H1 (cell line): ENCODE measurements around the gene SQOR. TPM values are rescaled to one million over a fixed set of nuclear protein-coding genes. Genes with fewer than 3 reads are reported as not detected.

Experiments
- CTCF ChIA-PET: fragments of 300-600 bp; sonication (Branson Sonifier 250); formaldehyde crosslinking; loops from one replicate; lab custom pipeline; 2021; ENCODE audit not compliant: partially characterized antibody; lab: Charles Lee
- POLR2A ChIA-PET: fragments of 300-600 bp; sonication (Branson Sonifier 250); formaldehyde crosslinking; loops from one replicate; lab custom pipeline; 2021; ENCODE audit warnings: inconsistent platforms; ENCODE audit not compliant: partially characterized antibody; lab: Charles Lee
- DNase-seq, 2 experiments: peaks; one replicate each; pipeline versions ENCODE4 v3.0.0 to v3.0.0-alpha.2; 2010 to 2022; ENCODE audit warnings: low spot score in 2 of 2, low read depth in 1 of 2, mixed read lengths in 1 of 2
- FAIRE-seq: peaks from 2 replicates; lab custom pipeline; 2011; peaks lifted over from hg19 to GRCh38; lab: Jason Lieb, UNC
- H2AFZ ChIP-seq: 2 replicates; pipeline ENCODE4 v1.8.1; 2012; ENCODE audit warnings: low read length, inconsistent platforms
- H2AK5ac ChIP-seq: 2 replicates; pipeline ENCODE4 v1.6.1; 2013; ENCODE audit warnings: low read depth, low read length
- H2BK120ac ChIP-seq: replicated peaks from 2 replicates; pipeline ENCODE3; 2013; ENCODE audit warnings: low read depth, low read length, inconsistent platforms
- H2BK12ac ChIP-seq: 2 replicates; pipeline ENCODE4 v1.6.1; 2013; ENCODE audit warnings: low read depth, low read length
- H2BK15ac ChIP-seq: 2 replicates; pipeline ENCODE4 v1.6.1; 2013; ENCODE audit warnings: low read length
- H2BK20ac ChIP-seq: 2 replicates; pipeline ENCODE4 v1.6.1; 2013; ENCODE audit warnings: low read length
- H2BK5ac ChIP-seq: 2 replicates; pipeline ENCODE4 v1.6.1; 2013; ENCODE audit warnings: low read depth, low read length
- H3K14ac ChIP-seq: 2 replicates; pipeline ENCODE4 v1.6.1; 2013; ENCODE audit warnings: inconsistent platforms; ENCODE audit not compliant: insufficient read length
- H3K18ac ChIP-seq: 2 replicates; pipeline ENCODE4 v1.6.1; 2013; ENCODE audit warnings: low read length; ENCODE audit errors: extremely low read depth
- H3K23ac ChIP-seq: 2 replicates; pipeline ENCODE4 v1.6.1; 2013; ENCODE audit warnings: inconsistent platforms; ENCODE audit not compliant: insufficient read length
- H3K23me2 ChIP-seq: 2 replicates; pipeline ENCODE4 v1.6.1; 2013; ENCODE audit warnings: low read depth, low read length
- H3K27ac ChIP-seq: 2 replicates; pipeline ENCODE4 v1.6.1; 2011; ENCODE audit warnings: low read depth, low read length, inconsistent platforms
- H3K27me3 ChIP-seq, 4 experiments: replicated peaks in 1 of 4; 1 replicate in 1 of 4; 2 replicates in 3 of 4; pipeline versions ENCODE4 v1.6.1 to v1.8.1; 2011 to 2013; ENCODE audit warnings: low read length in 3 of 4, mild to moderate bottlenecking in 3 of 4, inconsistent platforms in 2 of 4, mixed read lengths in 2 of 4, moderate library complexity in 1 of 4; ENCODE audit not compliant: control insufficient read depth in 3 of 4, insufficient read depth in 3 of 4; ENCODE audit errors: extremely low read depth in 1 of 4
- H3K36me3 ChIP-seq, 4 experiments: 2 replicates each; pipeline versions ENCODE4 v1.6.1 to v1.8.1; 2011 to 2013; ENCODE audit warnings: mild to moderate bottlenecking in 4 of 4, low read length in 3 of 4, moderate library complexity in 2 of 4, control low read depth in 1 of 4, inconsistent platforms in 1 of 4; ENCODE audit not compliant: insufficient read depth in 4 of 4, control insufficient read depth in 2 of 4
- H3K4ac ChIP-seq: replicated peaks from 2 replicates; pipeline ENCODE3; 2013; ENCODE audit warnings: low read length, low read depth, mixed read lengths, inconsistent platforms; ENCODE audit not compliant: insufficient read length
- H3K4me1 ChIP-seq, 4 experiments: replicated peaks in 1 of 4; 1 replicate in 1 of 4; 2 replicates in 3 of 4; pipeline versions ENCODE4 v1.6.1 to v1.8.1; 2011 to 2013; ENCODE audit warnings: low read length in 3 of 4, inconsistent platforms in 2 of 4, mixed read lengths in 1 of 4; ENCODE audit not compliant: insufficient read depth in 4 of 4, control insufficient read depth in 3 of 4
- H3K4me2 ChIP-seq, 2 experiments: 2 replicates each; pipeline versions ENCODE4 v1.6.1 to v1.8.1; 2011 to 2013; ENCODE audit warnings: low read depth in 2 of 2, low read length in 2 of 2, control low read depth in 1 of 2, inconsistent platforms in 1 of 2, mild to moderate bottlenecking in 1 of 2; ENCODE audit not compliant: insufficient read depth in 1 of 2
- H3K4me3 ChIP-seq, 4 experiments: fragments of 200-600, 300-600 bp in 1 of 4; sonication (generic), shearing (Covaris generic), sonication (Bioruptor Twin) in 1 of 4; 2 replicates each; pipeline versions ENCODE4 v1.5.1 to v1.8.1; 2011 to 2016; ENCODE audit warnings: low read length in 4 of 4, low read depth in 3 of 4, control low read depth in 2 of 4, inconsistent platforms in 2 of 4, mild to moderate bottlenecking in 2 of 4, mixed read lengths in 1 of 4, moderate library complexity in 1 of 4; ENCODE audit not compliant: insufficient read depth in 2 of 4; ENCODE audit errors: extremely low read depth in 1 of 4
- H3K56ac ChIP-seq: replicated peaks from 2 replicates; pipeline ENCODE3; 2013; ENCODE audit warnings: low read depth, mild to moderate bottlenecking, mixed read lengths, low read length, inconsistent platforms; ENCODE audit not compliant: insufficient read length
- H3K79me1 ChIP-seq: 2 replicates; pipeline ENCODE4 v1.6.1; 2013; ENCODE audit warnings: low read depth, low read length, control low read depth
- H3K79me2 ChIP-seq, 2 experiments: 2 replicates each; pipeline versions ENCODE4 v1.6.1 to v1.8.1; 2012 to 2013; ENCODE audit warnings: low read length in 2 of 2, mild to moderate bottlenecking in 2 of 2, inconsistent platforms in 1 of 2; ENCODE audit not compliant: insufficient read depth in 2 of 2, control insufficient read depth in 1 of 2
- H3K9ac ChIP-seq, 4 experiments: replicated peaks in 1 of 4; 1 replicate in 1 of 4; 2 replicates in 3 of 4; pipeline versions ENCODE4 v1.6.1 to v1.8.1; 2011 to 2013; ENCODE audit warnings: low read depth in 3 of 4, low read length in 3 of 4, control low read depth in 2 of 4, mild to moderate bottlenecking in 2 of 4, moderate library complexity in 2 of 4, inconsistent platforms in 1 of 4; ENCODE audit errors: extremely low read depth in 1 of 4
- H3K9me3 ChIP-seq, 2 experiments: 2 replicates each; pipeline versions ENCODE4 v1.6.1 to v1.8.1; 2012 to 2013; ENCODE audit warnings: mild to moderate bottlenecking in 2 of 2, moderate library complexity in 2 of 2, control low read depth in 1 of 2, inconsistent platforms in 1 of 2, low read depth in 1 of 2, low read length in 1 of 2, mixed read lengths in 1 of 2; ENCODE audit not compliant: insufficient read depth in 2 of 2
- H4K20me1 ChIP-seq, 2 experiments: replicated peaks in 1 of 2; 2 replicates each; pipeline versions ENCODE3 to v1.8.1; 2011 to 2013; ENCODE audit warnings: inconsistent platforms in 2 of 2, low read length in 2 of 2, mild to moderate bottlenecking in 1 of 2; ENCODE audit not compliant: insufficient read depth in 2 of 2, control insufficient read depth in 1 of 2
- H4K5ac ChIP-seq: 2 replicates; pipeline ENCODE4 v1.6.1; 2013; ENCODE audit warnings: low read length, low read depth, mixed read lengths, inconsistent platforms; ENCODE audit not compliant: insufficient read length
- H4K8ac ChIP-seq: 2 replicates; pipeline ENCODE4 v1.8.0; 2013; ENCODE audit warnings: mild to moderate bottlenecking, moderate library complexity, low read length, inconsistent platforms; ENCODE audit not compliant: insufficient read depth; ENCODE audit errors: extremely low read depth
- H4K91ac ChIP-seq: replicated peaks from 2 replicates; pipeline ENCODE3; 2013; ENCODE audit warnings: low read length, mixed read lengths, inconsistent platforms; ENCODE audit not compliant: insufficient read length
- CEBPB ChIP-seq: IDR thresholded peaks from 2 replicates; pipeline ENCODE4 v1.6.1; 2012; ENCODE audit warnings: low read depth, low read length
- CTBP2 ChIP-seq: IDR thresholded peaks from 2 replicates; pipeline ENCODE4 v1.7.0; 2011; ENCODE audit warnings: borderline replicate concordance, mild to moderate bottlenecking, moderate library complexity, mixed read lengths, low read length; ENCODE audit not compliant: insufficient read depth, insufficient read length
- KDM1A ChIP-seq: fragments of 200-600, 300-600 bp; sonication (generic); IDR thresholded peaks from 2 replicates; pipeline ENCODE4 v1.7.1; 2016; ENCODE audit warnings: mild to moderate bottlenecking, low read length, borderline replicate concordance
- POLR2A ChIP-seq, 2 experiments: IDR thresholded peaks; 1 replicate in 1 of 2; 2 replicates in 1 of 2; pipeline ENCODE4 v1.6.1; 2011; ENCODE audit warnings: low read depth in 2 of 2, low read length in 2 of 2, mild to moderate bottlenecking in 2 of 2; ENCODE audit errors: control extremely low read depth in 1 of 2
- RFX5 ChIP-seq: IDR thresholded peaks from 2 replicates; pipeline ENCODE4 v1.6.1; 2011; ENCODE audit warnings: low read depth, low read length, improper control_type of control experiment, borderline replicate concordance
- WGBS, 2 experiments: shearing (Covaris generic) in 1 of 2; methylation state at CpG; one replicate each; pipeline versions ENCODE4 v1.1.6 to v1.1.7; 2013 to 2015; ENCODE audit warnings: low lambda C conversion rate in 2 of 2, mixed read lengths in 2 of 2, inconsistent platforms in 1 of 2, low coverage in 1 of 2, missing lambda C conversion rate in 1 of 2; ENCODE audit not compliant: insufficient replicate concordance in 2 of 2, insufficient coverage in 1 of 2, insufficient read length in 1 of 2; ENCODE audit errors: extremely low coverage in 1 of 2, missing lambda C conversion rate in 1 of 2; 5-methylcytosine and 5-hydroxymethylcytosine counted together
- polyA plus RNA-seq, 7 experiments: library from polyadenylated mRNA; depleted of rRNA in 3 of 7; stranded (reverse) in 5 of 7; unstranded in 2 of 7; fragments of >200 nt in 5 of 7; fragments of 200-250 nt in 2 of 7; gene quantifications; 1 replicate in 5 of 7; 2 replicates in 1 of 7; 4 replicates in 1 of 7; pipeline versions ENCODE4 v1.2.1 to v1.2.3, GENCODE V29; 2011 to 2013; ENCODE audit warnings: missing spikeins in 2 of 7, mixed read lengths in 2 of 7
- total RNA-seq: library from RNA; stranded (reverse); fragmentation: NEBNext Ultra II Directional; extraction: Animal tissue kit (Norgen Biotek cat#: 25700); gene quantifications from 2 replicates; pipeline ENCODE4 v1.2.1, GENCODE V29; 2021

SQOR gene
- total and polyA plus RNA-seq, 2 of the 8 experiments (the other 6 are each of a cell fraction or from before 2014, with no cell fraction given), result 0.20 to 0.22 TPM

DNA sequence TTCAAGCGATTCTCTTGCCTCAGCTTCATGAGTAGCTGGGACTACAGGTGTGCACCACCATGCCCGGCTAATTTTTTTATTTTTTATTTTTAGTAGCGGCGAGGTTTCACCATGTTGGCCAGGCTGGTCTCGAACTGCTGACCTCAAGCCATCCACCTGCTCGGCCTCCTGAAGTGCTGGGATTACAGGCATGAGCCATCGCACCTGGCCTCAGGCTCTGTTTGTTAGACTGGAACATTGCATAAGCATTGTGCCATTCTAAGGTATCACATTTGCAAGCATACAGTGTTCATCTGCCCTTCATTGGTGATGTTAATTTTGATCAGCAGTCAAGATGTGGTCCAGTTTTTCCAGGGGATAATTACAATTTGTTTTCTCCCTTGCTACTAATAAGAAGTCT lies 43.0 kb downstream of the SQOR start:
- H3K4ac ChIP-seq, result no peak overlapping the region
- H2BK15ac ChIP-seq, result no peak overlapping the region
- no peaks in the 10 kb centered on the region for H3K79me1 ChIP-seq
- no peak overlapping the region for H2BK120ac ChIP-seq
- H3K9ac ChIP-seq, result no peak overlapping the region
- WGBS, 2 experiments, result 87% methylated on average over 7 of the region's 7 CpGs; no CpG with 5 or more reads in 1 of the 2 experiments
- H3K23me2 ChIP-seq, result no peaks in the 10 kb centered on the region; the same call in 1 of the 2 replicates
- H3K14ac ChIP-seq, result no peak overlapping the region
- H2AFZ ChIP-seq, result no peak overlapping the region
- H3K9me3 ChIP-seq, result no peaks in the 10 kb centered on the region
- no peak for DNase-seq
- H3K4me1 ChIP-seq, result no peaks in the 10 kb centered on the region
- no peak overlapping the region for H4K8ac ChIP-seq
- FAIRE-seq, result no peak
- H3K23ac ChIP-seq, result no peak overlapping the region
- CTCF ChIA-PET, result interaction anchor here (13.2 kb wide), 1 partner anchor 16 kb away, joined by 103 read pairs; no protein-coding TSS in a partner anchor
- POLR2A ChIA-PET, result no interaction called here
- H3K27ac ChIP-seq, result no peak overlapping the region
- no peak overlapping the region for H4K91ac ChIP-seq
- H4K5ac ChIP-seq, result no peak overlapping the region
- H3K36me3 ChIP-seq, result no peaks in the 10 kb centered on the region
- no peak overlapping the region for H2BK5ac ChIP-seq
- no peak for TF ChIP-seq CEBPB
- no peak for TF ChIP-seq RFX5
- no peak for TF ChIP-seq POLR2A (IDR thresholded peaks at IDR 0.05; ENCODE audit: control extremely low read depth in 1 of 2, low read depth in 2 of 2, low read length in 2 of 2)
- TF ChIP-seq CTBP2, result no peak
- no peak for TF ChIP-seq KDM1A
- no peak overlapping the region for H3K4me2 ChIP-seq
- no peaks in the 10 kb centered on the region; a peak in 1 of 7 replicates for H3K27me3 ChIP-seq
- no peak overlapping the region for H3K56ac ChIP-seq
- H3K4me3 ChIP-seq, result no peak overlapping the region
- no peak overlapping the region for H3K18ac ChIP-seq
- H2AK5ac ChIP-seq, result no peak overlapping the region
- no peaks in the 10 kb centered on the region for H4K20me1 ChIP-seq
- H3K79me2 ChIP-seq, result no peaks in the 10 kb centered on the region
- no peak overlapping the region for H2BK12ac ChIP-seq
- no peak overlapping the region for H2BK20ac ChIP-seq
